GM12878 (cell line): ENCODE data around the gene MRPL20. TPM values are rescaled to one million over a fixed set of nuclear protein-coding genes. Genes with fewer than 3 reads are reported as not detected.

Source experiments
- BACH1 ChIP-seq: fragments of 450-650 bp; IDR thresholded peaks from 2 replicates; pipeline ENCODE4 v1.6.1; 2017; ENCODE audit warnings: mild to moderate bottlenecking, borderline replicate concordance
- BHLHE40 ChIP-seq, 2 experiments: fragments of 450-650 bp in 1 of 2; IDR thresholded peaks; 2 replicates each; pipeline ENCODE4 v1.6.1; 2011 to 2017; ENCODE audit warnings: low read depth in 2 of 2, borderline replicate concordance in 1 of 2, improper control_type of control experiment in 1 of 2, low read length in 1 of 2, mild to moderate bottlenecking in 1 of 2
- DPF2 ChIP-seq: fragments of 450-650 bp; IDR thresholded peaks from 2 replicates; pipeline ENCODE4 v1.6.1; 2017; ENCODE audit warnings: mild to moderate bottlenecking
- IKZF1 ChIP-seq: fragments of 450-650 bp; conservative IDR thresholded peaks from 2 replicates; pipeline ENCODE4 v1.6.1; 2017; ENCODE audit warnings: antibody characterized with exemption, mild to moderate bottlenecking
- IKZF2 ChIP-seq, 2 experiments: fragments of 450-650 bp; IDR thresholded peaks; 2 replicates each; pipeline ENCODE4 v1.6.1; 2017; ENCODE audit warnings: mild to moderate bottlenecking in 2 of 2, moderate library complexity in 2 of 2
- JUND ChIP-seq: IDR thresholded peaks from 2 replicates; pipeline ENCODE4 v1.6.1; 2012; ENCODE audit warnings: low read depth, mild to moderate bottlenecking, low read length, improper control_type of control experiment, moderate library complexity
- NFYB ChIP-seq: IDR thresholded peaks from 2 replicates; pipeline ENCODE4 v1.6.1; 2011; ENCODE audit warnings: low read depth, mild to moderate bottlenecking, low read length, improper control_type of control experiment, moderate library complexity; ENCODE audit not compliant: insufficient read depth
- NR2F1 ChIP-seq: fragments of 450-650 bp; conservative IDR thresholded peaks from 2 replicates; pipeline ENCODE4 v1.6.1; 2017; ENCODE audit warnings: mild to moderate bottlenecking
- POLR2A ChIP-seq: IDR thresholded peaks from 2 replicates; pipeline ENCODE4 v1.6.1; 2011; ENCODE audit warnings: low read depth, mild to moderate bottlenecking, low read length
- RAD21 ChIP-seq: IDR thresholded peaks from 2 replicates; pipeline ENCODE4 v1.6.1; 2011; ENCODE audit warnings: mild to moderate bottlenecking, low read depth, low read length, moderate library complexity; ENCODE audit not compliant: insufficient read depth
- RUNX3 ChIP-seq: IDR thresholded peaks from 2 replicates; pipeline ENCODE4 v1.6.1; 2012; ENCODE audit warnings: low read length, inconsistent platforms
- SMC3 ChIP-seq: IDR thresholded peaks from 2 replicates; pipeline ENCODE4 v1.6.1; 2011; ENCODE audit warnings: low read length, improper control_type of control experiment, borderline replicate concordance
- SUPT20H ChIP-seq: IDR thresholded peaks from 2 replicates; pipeline ENCODE4 v1.6.1; 2011; ENCODE audit warnings: low read depth, mild to moderate bottlenecking, low read length, moderate library complexity, borderline replicate concordance; ENCODE audit not compliant: control insufficient read depth
- TBL1XR1 ChIP-seq: IDR thresholded peaks from 2 replicates; pipeline ENCODE4 v1.6.1; 2012; ENCODE audit warnings: low read depth, low read length, improper control_type of control experiment
- polyA plus RNA-seq, 11 experiments: library from polyadenylated mRNA; depleted of rRNA in 4 of 11; unstranded in 6 of 11; stranded (reverse) in 5 of 11; fragments of >200 nt; fragmentation: Nextera tagmentation in 4 of 11; fragmentation: Illumina TruSeq in 1 of 11; extraction: Ambion mirVana in 4 of 11; extraction: Trizol in 1 of 11; gene quantifications; 1 replicate in 1 of 11; 2 replicates in 10 of 11; pipeline versions ENCODE4 v1.2.1 to v1.2.3, GENCODE V29; 2011 to 2016; ENCODE audit warnings: inconsistent platforms in 2 of 11, missing spikeins in 2 of 11, low read depth in 1 of 11
- total RNA-seq, 4 experiments: library from RNA; depleted of rRNA in 3 of 4; stranded (reverse); fragments of >200 nt in 3 of 4; fragmentation: Illumina TruSeq in 1 of 4; extraction: Trizol in 1 of 4; gene quantifications; 2 replicates each; pipeline versions ENCODE4 v1.2.1 to v1.2.3, GENCODE V29; 2013 to 2021
- TF ChIP-seq, protein P1 (sequence below), 3 experiments: IDR thresholded peaks in 2 of 3; conservative IDR thresholded peaks in 1 of 3; 2 replicates each; pipeline ENCODE4 v1.5.1; 2011; ENCODE audit warnings: low read depth in 3 of 3, low read length in 3 of 3, mild to moderate bottlenecking in 3 of 3, control low read depth in 2 of 3, moderate library complexity in 2 of 3, inconsistent platforms in 1 of 3, mixed read lengths in 1 of 3; ENCODE audit not compliant: control insufficient read depth in 2 of 3, insufficient read depth in 1 of 3; ENCODE audit errors: extremely low read depth in 1 of 3
- TF ChIP-seq, protein P2 (sequence below): fragments of 450-650 bp; IDR thresholded peaks from 2 replicates; pipeline ENCODE4 v1.6.1; 2017; ENCODE audit warnings: mild to moderate bottlenecking, moderate library complexity

Gene MRPL20
- total and polyA plus RNA-seq, 10 of the 15 experiments (the other 5 are each of a cell fraction or from before 2014, with no cell fraction given) = 129 to 525 (median 255) TPM

DNA sequence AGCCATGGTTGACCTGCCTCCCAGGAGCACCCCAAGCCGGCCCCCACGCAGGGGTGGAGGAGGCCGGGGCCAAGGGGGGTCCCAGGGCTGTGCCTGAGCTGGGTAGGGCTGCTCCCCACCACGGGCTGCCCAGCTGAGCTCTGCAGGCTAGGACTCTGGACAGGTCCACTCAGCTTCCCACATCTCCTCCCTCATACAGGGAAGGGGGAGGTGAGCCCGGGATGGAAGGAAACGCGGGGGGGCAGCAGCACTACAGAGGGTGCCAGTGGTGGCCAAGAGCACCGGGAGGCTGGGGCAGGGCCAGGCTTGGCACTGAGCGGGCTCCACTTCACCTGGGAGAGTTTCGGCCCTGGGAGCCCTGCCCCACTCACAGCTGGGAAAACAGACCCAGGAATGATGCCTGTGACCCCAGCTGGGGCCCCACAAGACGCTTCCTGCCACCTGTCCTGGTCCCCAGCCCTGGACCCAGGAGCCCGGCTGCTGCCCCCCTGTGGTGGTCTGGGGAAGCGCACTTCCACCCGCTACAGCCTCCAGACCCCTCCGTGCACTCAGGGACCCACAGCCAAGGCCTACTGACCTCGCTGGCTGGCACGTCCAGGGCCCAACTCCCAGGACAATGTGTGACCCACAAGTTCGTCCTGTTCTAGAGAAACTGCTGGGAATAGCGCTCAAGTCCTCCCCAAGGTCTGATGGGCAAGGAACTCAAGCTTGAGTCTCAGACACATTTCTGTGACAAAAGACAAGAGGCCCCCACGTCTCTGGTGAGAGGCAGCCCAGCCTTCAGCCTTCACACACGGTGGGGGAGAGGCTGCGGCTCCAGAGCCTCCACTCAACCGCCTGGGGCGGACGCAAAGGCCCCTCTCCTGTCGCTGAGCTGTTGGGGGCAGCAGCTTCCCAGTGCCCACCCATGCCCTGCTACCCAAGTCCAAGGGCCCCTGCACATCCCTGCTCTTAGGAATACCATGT is 35.1 kb downstream of the MRPL20 start (continued):
- TF ChIP-seq NFYB (no peak), TBL1XR1 (no peak), IKZF1 (peak; percentile 75), IKZF2 (IDR thresholded peaks at IDR 0.05) (peak in 1 of 2 experiments; percentile 19; a peak in 2 of 4 replicates), JUND (no peak), POLR2A (peak; percentile 43; the same call in 1 of the 2 replicates), RAD21 (peak; percentile 60), BACH1 (peak; percentile 19; the same call in 1 of the 2 replicates), BHLHE40 (IDR thresholded peaks at IDR 0.05; ENCODE audit: borderline replicate concordance in 1 of 2, low read depth in 2 of 2, low read length in 1 of 2) (0 out of 4 replicates have a peak, but pooled peaks of 1 of the 2 experiments have one; percentile 18), RUNX3 (peak; percentile 36; the same call in 1 of the 2 replicates), SMC3 (peak; percentile 63), NR2F1 (peak; percentile 69), DPF2 (0 out of 2 replicates have a peak, but pooled peaks have one; percentile 27), SUPT20H (no peak)
- TF ChIP-seq, protein P1, sequence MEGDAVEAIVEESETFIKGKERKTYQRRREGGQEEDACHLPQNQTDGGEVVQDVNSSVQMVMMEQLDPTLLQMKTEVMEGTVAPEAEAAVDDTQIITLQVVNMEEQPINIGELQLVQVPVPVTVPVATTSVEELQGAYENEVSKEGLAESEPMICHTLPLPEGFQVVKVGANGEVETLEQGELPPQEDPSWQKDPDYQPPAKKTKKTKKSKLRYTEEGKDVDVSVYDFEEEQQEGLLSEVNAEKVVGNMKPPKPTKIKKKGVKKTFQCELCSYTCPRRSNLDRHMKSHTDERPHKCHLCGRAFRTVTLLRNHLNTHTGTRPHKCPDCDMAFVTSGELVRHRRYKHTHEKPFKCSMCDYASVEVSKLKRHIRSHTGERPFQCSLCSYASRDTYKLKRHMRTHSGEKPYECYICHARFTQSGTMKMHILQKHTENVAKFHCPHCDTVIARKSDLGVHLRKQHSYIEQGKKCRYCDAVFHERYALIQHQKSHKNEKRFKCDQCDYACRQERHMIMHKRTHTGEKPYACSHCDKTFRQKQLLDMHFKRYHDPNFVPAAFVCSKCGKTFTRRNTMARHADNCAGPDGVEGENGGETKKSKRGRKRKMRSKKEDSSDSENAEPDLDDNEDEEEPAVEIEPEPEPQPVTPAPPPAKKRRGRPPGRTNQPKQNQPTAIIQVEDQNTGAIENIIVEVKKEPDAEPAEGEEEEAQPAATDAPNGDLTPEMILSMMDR (IDR thresholded peaks at IDR 0.05 in 2 of 3, conservative IDR thresholded peaks at IDR 0.05 in 1 of 3; ENCODE audit: control insufficient read depth in 2 of 3, extremely low read depth in 1 of 3, insufficient read depth in 1 of 3, low read depth in 3 of 3, low read length in 3 of 3) = peak; percentile 79 to 95 (median 93)
- TF ChIP-seq, protein P2, sequence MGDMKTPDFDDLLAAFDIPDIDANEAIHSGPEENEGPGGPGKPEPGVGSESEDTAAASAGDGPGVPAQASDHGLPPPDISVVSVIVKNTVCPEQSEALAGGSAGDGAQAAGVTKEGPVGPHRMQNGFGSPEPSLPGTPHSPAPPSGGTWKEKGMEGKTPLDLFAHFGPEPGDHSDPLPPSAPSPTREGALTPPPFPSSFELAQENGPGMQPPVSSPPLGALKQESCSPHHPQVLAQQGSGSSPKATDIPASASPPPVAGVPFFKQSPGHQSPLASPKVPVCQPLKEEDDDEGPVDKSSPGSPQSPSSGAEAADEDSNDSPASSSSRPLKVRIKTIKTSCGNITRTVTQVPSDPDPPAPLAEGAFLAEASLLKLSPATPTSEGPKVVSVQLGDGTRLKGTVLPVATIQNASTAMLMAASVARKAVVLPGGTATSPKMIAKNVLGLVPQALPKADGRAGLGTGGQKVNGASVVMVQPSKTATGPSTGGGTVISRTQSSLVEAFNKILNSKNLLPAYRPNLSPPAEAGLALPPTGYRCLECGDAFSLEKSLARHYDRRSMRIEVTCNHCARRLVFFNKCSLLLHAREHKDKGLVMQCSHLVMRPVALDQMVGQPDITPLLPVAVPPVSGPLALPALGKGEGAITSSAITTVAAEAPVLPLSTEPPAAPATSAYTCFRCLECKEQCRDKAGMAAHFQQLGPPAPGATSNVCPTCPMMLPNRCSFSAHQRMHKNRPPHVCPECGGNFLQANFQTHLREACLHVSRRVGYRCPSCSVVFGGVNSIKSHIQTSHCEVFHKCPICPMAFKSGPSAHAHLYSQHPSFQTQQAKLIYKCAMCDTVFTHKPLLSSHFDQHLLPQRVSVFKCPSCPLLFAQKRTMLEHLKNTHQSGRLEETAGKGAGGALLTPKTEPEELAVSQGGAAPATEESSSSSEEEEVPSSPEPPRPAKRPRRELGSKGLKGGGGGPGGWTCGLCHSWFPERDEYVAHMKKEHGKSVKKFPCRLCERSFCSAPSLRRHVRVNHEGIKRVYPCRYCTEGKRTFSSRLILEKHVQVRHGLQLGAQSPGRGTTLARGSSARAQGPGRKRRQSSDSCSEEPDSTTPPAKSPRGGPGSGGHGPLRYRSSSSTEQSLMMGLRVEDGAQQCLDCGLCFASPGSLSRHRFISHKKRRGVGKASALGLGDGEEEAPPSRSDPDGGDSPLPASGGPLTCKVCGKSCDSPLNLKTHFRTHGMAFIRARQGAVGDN = no peak
